Breast epithelium (tissue), 4 donors: ENCODE results near the gene EIPR1. TPM values are rescaled to one million over a fixed set of nuclear protein-coding genes. Genes with fewer than 3 reads are reported as not detected.

Experiments
- DNase-seq, 2 donors: peaks; one replicate each; pipeline ENCODE4 v3.0.0-alpha.2; 2019; ENCODE audit warnings: low spot score in 2 of 2
- H3K27ac ChIP-seq, 2 donors: fragments of 200-600 bp; sonication (generic) in 1 of 2; one replicate each; pipeline ENCODE4 v1.5.1; 2016 to 2019; ENCODE audit warnings: mild to moderate bottlenecking in 1 of 2
- H3K27me3 ChIP-seq, 2 donors: fragments of 200-600 bp; sonication (generic) in 1 of 2; one replicate each; pipeline versions ENCODE4 v1.5.1 to v1.6.0; 2017 to 2019; ENCODE audit warnings: control low read depth in 1 of 2, mild to moderate bottlenecking in 1 of 2
- H3K36me3 ChIP-seq: fragments of 200-600 bp; one replicate; pipeline ENCODE4 v1.5.1; 2019
- H3K4me1 ChIP-seq, 2 donors: fragments of 200-600 bp; sonication (generic); one replicate each; pipeline ENCODE4 v1.5.1; 2016 to 2019; ENCODE audit warnings: control low read depth in 1 of 2
- H3K4me3 ChIP-seq, 3 donors: fragments of 200-600 bp; sonication (generic); 1 replicate in 2 of 3; 2 replicates in 1 of 3; pipeline ENCODE4 v1.5.1; 2016 to 2019; ENCODE audit warnings: mild to moderate bottlenecking in 3 of 3, moderate library complexity in 2 of 3
- H3K9me3 ChIP-seq, 2 donors: fragments of 200-600 bp; sonication (generic) in 1 of 2; one replicate each; pipeline ENCODE4 v1.5.1; 2016 to 2019; ENCODE audit warnings: control low read depth in 1 of 2
- POLR2A ChIP-seq: fragments of 450-650 bp; IDR thresholded peaks from one replicate; pipeline ENCODE4 v1.6.1; 2016; ENCODE audit warnings: antibody characterized with exemption, mild to moderate bottlenecking, moderate library complexity
- POLR2AphosphoS5 ChIP-seq, 3 donors: sonication (generic); formaldehyde crosslinking; IDR thresholded peaks; one replicate each; pipeline ENCODE4 v1.6.1; 2017; ENCODE audit warnings: antibody characterized with exemption in 3 of 3
- intact Hi-C: fragments of 100-400 bp; cut with DNase I; formaldehyde crosslinking; loops from one replicate; pipeline ENCODE4 v1.15.1; 2023; ENCODE audit warnings: low total_unique reads
- total RNA-seq, 3 donors: library from RNA; depleted of rRNA; stranded (reverse); fragments of >200 nt; gene quantifications; one replicate each; pipeline ENCODE4 v1.1.0, GENCODE V29; 2016
- TF ChIP-seq, protein P1 (sequence below), 3 donors: fragments of 450-650 bp; IDR thresholded peaks; one replicate each; pipeline ENCODE4 v1.5.1; 2016 to 2017; ENCODE audit warnings: antibody characterized with exemption in 3 of 3, mild to moderate bottlenecking in 3 of 3, moderate library complexity in 3 of 3

Gene EIPR1
- total RNA-seq, 3 donors from 2014 or later: 12.8 to 31.0 (median 23.3) TPM

DNA sequence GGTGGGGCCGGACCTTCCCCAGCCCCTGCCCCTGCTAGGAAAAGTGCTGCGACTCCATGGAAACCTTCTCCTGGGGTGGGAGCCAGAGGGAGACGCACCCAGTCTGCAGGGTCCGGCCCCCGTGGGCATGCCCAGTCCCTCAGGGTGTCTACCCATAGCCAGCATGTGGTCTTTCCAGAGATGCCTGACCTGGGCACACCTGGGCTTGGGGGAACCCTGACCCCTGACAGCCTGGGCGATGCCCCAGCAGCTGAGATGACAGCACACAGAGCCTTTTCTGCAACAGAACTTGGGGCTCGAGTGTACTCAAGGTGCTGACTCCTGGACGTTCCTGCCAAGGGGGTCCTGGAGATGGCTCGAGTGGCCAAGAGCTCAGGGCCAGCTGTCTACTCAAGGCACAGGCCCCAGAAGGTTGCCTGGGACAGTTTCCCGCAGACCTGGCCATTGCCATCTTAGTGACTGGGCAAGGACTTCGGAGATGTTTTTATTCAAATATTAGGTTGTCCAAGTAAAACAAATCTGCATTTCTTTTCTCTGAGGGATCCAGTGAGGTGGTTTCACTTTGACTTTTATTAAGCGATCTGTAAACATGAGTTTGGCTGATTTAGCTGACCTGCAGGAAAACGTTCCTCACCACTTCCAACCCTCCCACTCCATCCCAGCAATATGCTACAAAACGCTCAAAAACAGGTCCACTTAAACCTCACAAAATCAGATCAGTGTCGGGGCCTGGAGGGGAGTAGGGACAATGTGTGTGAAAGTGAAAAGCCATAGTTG is 228.0 kb downstream of the EIPR1 start:
- TF ChIP-seq POLR2A (no peak), POLR2AphosphoS5 (IDR thresholded peaks at IDR 0.05) (no peak)
- TF ChIP-seq, protein P1, sequence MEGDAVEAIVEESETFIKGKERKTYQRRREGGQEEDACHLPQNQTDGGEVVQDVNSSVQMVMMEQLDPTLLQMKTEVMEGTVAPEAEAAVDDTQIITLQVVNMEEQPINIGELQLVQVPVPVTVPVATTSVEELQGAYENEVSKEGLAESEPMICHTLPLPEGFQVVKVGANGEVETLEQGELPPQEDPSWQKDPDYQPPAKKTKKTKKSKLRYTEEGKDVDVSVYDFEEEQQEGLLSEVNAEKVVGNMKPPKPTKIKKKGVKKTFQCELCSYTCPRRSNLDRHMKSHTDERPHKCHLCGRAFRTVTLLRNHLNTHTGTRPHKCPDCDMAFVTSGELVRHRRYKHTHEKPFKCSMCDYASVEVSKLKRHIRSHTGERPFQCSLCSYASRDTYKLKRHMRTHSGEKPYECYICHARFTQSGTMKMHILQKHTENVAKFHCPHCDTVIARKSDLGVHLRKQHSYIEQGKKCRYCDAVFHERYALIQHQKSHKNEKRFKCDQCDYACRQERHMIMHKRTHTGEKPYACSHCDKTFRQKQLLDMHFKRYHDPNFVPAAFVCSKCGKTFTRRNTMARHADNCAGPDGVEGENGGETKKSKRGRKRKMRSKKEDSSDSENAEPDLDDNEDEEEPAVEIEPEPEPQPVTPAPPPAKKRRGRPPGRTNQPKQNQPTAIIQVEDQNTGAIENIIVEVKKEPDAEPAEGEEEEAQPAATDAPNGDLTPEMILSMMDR (IDR thresholded peaks at IDR 0.05): no peak
- H3K36me3 ChIP-seq: no peaks in the 10 kb centered on the region
- H3K27me3 ChIP-seq: no peaks in the 10 kb centered on the region
- DNase-seq: no peak
- peaks cover 4 to 8% of the 10 kb centered on the region in 2 donors for H3K9me3 ChIP-seq
- H3K4me1 ChIP-seq: no peaks in the 10 kb centered on the region
- H3K4me3 ChIP-seq: no peak overlapping the region
- intact Hi-C loops: no loop called here
- no peak overlapping the region for H3K27ac ChIP-seq

DNA sequence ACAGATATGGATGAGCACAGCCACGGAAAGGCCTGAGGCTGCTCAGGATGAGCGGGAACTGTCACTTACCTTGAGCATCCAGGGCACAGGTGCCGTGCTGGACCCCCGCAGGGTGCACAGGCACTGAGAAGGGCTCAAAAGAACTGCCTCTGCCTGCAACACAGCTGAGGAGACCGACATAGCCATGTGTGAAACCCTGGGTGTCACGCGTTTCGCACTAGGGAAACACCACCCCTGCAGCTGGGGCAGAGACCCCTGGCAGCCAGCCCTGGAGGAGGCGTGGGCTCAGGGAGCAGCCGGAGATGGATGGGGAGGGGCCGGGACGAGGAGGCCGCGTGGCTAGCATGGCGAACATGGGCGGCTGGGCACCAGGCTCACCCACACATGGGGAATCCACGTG is 228.9 kb downstream of the EIPR1 start:
- Histone ChIP-seq H3K9me3 (peaks cover 4 to 8% of the 10 kb centered on the region in 2 donors), H3K4me1 (no peaks in the 10 kb centered on the region), H3K4me3 (no peak overlapping the region), H3K36me3 (no peaks in the 10 kb centered on the region), H3K27ac (no peak overlapping the region), H3K27me3 (no peaks in the 10 kb centered on the region)
- TF ChIP-seq POLR2AphosphoS5 (IDR thresholded peaks at IDR 0.05) (no peak), POLR2A (no peak)
- TF ChIP-seq, protein P1 (IDR thresholded peaks at IDR 0.05): no peak
- intact Hi-C loops: no loop called here
- no peak for DNase-seq

DNA sequence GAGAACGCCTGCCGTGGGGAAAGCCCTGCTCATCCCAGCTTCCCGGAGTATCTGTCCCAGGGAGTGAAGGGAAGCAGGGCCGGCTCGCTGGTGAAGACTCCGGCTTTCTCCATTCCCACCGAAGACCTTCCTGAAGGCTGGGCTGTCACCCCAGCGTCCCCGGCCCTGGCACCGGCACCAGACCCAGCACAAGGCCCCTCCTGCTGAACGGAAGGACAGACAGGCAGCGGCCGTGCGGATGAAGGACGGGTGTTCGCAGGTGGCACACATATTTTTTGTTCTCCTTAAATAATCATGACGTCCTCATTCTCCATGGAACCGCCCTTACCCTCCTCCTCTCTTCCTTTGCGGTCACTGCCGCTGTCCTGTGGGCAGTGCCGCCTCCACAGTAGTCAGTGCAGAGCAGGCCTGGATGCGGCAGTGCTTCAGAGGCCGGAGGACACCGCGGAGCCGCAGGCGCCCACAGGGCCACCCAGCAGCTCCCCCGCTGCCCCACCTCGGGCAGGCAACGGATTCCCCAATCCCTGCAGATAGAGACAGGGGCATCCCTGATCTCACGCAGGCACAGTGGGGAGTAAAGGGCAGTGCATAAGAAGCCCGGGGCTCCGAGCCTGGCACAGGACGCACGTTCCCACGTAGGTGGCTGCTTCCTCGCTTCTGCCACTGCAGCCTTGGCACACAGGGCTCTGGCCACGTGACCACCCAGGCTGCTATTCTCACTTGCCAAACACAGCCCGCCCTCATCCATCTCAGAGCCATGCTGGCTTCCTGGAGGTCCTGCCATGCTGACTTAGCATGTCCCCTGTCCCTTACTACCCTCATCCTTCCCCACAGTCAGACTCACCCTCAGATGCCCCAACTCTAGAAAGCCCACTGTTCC is 229.7 kb downstream of the EIPR1 start:
- no peaks in the 10 kb centered on the region for H3K36me3 ChIP-seq
- H3K4me1 ChIP-seq: no peaks in the 10 kb centered on the region
- intact Hi-C loops: no loop called here
- TF ChIP-seq POLR2A (no peak), POLR2AphosphoS5 (IDR thresholded peaks at IDR 0.05) (no peak)
- TF ChIP-seq, protein P1 (IDR thresholded peaks at IDR 0.05): no peak
- H3K27me3 ChIP-seq: no peaks in the 10 kb centered on the region
- no peak overlapping the region for H3K4me3 ChIP-seq
- no peak overlapping the region for H3K27ac ChIP-seq
- H3K9me3 ChIP-seq: peaks cover 4 to 8% of the 10 kb centered on the region in 2 donors
- DNase-seq: no peak

DNA sequence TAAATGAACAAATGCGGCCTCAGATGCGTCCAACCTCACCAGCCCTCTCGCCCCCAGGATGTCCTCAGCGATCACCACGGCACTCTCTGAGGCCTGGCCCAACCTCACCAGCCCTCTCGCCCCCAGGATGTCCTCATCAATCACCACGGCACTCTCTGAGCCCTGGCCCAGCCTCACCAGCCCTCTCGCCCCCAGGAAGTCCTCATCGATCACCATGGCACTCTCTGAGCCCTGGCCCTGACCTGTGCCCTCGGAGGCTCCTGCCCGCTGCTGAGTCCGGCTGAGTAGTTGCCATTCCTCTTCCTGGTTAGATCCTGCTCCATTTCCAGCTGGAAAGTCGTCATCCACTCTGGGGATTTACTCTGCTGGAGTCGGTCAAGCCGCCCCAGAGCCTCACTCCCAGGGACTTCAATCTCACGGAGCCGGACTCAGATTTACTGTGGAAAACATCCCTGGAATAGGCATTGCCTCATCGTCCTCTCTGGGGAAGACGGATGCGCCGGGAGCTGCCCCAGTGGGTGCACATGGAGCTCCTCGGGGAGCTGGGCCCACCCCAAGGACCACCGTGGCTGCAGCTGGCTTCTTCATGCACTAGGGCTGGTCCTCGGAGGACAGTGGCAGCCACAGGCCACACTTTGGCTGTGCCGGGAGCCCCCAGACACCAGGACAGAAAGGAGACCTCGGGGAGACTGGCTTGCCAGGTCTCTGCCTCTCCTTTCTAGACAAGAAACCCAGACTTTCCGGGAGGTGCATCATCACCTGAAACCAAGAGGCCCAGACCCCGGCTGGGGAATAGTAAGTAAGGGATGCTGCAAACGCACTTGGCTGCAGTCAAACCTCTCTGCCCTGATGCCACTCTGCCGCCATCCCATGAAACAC is 230.6 kb downstream of the EIPR1 start:
- Histone ChIP-seq H3K4me3 (no peak overlapping the region), H3K27ac (no peak overlapping the region), H3K9me3 (peaks cover 4 to 8% of the 10 kb centered on the region in 2 donors), H3K36me3 (no peaks in the 10 kb centered on the region), H3K4me1 (no peaks in the 10 kb centered on the region), H3K27me3 (no peaks in the 10 kb centered on the region)
- TF ChIP-seq, protein P1 (IDR thresholded peaks at IDR 0.05): no peak
- TF ChIP-seq POLR2A (no peak), POLR2AphosphoS5 (IDR thresholded peaks at IDR 0.05) (no peak)
- no peak for DNase-seq
- intact Hi-C loops: no loop called here
